Esophagus muscularis mucosa (tissue), 3 donors: Measurements from ENCODE around the gene FABP6.

ENCODE experiments used
- CTCF ChIP-seq, 3 experiments: fragments of 200-600 bp in 2 of 3; fragments of 450-650 bp in 1 of 3; sonication (generic) in 2 of 3; IDR thresholded peaks; one replicate each; pipeline ENCODE4 v1.5.1; 2017 to 2019; ENCODE audit warnings: antibody characterized with exemption in 3 of 3, mild to moderate bottlenecking in 2 of 3, moderate library complexity in 1 of 3
- POLR2A ChIP-seq: fragments of 450-650 bp; IDR thresholded peaks from one replicate; pipeline ENCODE4 v1.6.1; 2017; ENCODE audit warnings: antibody characterized with exemption, moderate library complexity, mild to moderate bottlenecking, low read depth

- TF ChIP-seq CTCF (IDR thresholded peaks at IDR 0.05) (no peak), POLR2A (no peak)
Measured at GRCh38 chr5:160284291-160284873, 55.1 kb downstream of the FABP6 start.
